Hematopoietic multipotent progenitor cell treated with erythropoietin and hydrocortisone succinate and interleukin-3 and kit ligand, for 6 days (in vitro differentiated cells): ENCODE data around the gene APOO.

Experiments
- DNase-seq: peaks from one replicate; pipeline ENCODE4 v3.0.0-alpha.2; 2015

APOO gene

GRCh38 chrX:23907498-23908218, at the start of gene APOO, which contains the start of gene CXorf58:
TSS of gene APOO (minus strand) at chrX:23907938. CDS start at chrX:23907702, 236 bp downstream.
TSS of gene CXorf58 (plus strand) at chrX:23908006. CDS start at chrX:23910303, 2,297 bp downstream.
- DNase-seq = peak; percentile 93

DNA sequence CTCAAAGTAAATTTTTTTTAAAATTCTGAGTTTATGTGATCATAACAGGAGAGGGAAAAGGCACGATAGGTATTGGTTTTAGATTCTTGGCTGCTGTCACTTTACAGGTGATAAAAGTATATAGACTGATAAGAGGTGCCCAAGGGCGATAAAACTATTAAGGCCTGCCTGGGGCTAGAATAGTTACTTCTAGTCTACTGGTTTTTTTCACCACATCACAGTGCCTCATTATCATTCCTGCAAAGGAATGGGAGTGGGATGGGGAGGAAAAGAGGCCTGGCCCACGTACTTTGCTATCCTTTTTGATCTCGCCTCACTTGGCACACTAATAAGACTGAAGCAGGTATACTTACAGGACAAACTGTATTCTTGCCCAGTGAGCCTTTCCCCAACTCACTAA, 46.7 kb upstream of the APOO start:
- no peak for DNase-seq

DNA sequence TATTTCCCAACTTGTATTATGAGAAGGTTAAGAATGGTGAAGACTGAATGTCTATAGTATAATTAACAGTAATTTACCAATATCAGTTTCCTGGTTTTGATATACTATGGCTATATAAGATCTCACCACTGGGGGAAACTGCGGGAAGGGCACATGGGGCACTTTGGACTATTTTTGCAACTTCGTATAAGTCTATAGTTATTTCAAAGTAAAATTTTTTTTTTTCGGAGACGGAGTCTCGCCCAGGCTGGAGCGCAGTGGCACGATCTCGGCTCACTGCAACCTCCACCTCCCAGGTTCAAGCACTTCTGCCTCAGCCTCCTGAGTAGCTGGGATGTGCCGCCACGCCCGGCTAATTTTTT, 46.2 kb upstream of the APOO start:
- peak; percentile 44 for DNase-seq

- DNase-seq = peak; percentile 64
These were observed 45.5 kb upstream of the APOO start for GRCh38 chrX:23952984-23953907.

DNA sequence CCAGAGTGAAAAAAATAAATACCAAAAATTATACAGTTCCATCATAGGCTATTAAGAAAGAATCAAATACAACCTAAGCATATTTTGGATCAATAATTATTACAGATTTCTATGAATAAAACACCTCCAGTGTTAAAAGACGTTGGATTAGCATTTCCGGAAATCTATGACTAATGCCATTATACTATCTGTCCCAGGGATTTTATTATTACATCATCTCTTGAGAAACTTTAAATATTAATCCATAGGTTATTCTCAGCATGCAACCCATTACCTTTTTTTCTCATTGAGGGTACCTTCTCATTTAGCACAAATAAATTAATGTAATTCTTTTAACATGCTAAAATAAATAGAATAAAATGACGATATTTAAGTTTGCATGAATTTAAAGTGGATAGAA, 44.7 kb upstream of the APOO start:
- DNase-seq = no peak

GRCh38 chrX:23945206-23945605, 37.5 kb upstream of the APOO start:
- no peak for DNase-seq

GRCh38 chrX:23944234-23944633, 36.5 kb upstream of the APOO start:
- DNase-seq = no peak

GRCh38 chrX:23939203-23939602, 31.5 kb upstream of the APOO start:
- peak; percentile 11 for DNase-seq

DNA sequence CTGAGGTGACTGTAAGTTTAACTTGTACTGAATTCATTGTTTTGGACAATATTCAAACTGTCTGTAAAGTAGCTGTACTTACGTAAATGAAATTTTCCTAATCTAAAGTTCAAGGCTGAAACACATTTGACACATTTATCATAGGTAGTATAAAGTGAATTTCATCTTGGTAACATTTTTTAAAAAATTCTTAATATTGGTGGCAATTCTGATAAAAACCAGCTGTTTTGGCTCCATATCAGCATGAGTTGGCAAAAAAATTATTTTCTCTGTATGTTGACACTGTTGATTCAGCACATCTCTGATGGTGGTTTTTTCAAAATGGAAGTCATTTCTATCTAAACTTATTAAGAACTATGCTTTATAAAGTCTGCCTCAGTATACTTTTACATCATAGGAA, 31.0 kb upstream of the APOO start:
- DNase-seq = peak; percentile 57

DNA sequence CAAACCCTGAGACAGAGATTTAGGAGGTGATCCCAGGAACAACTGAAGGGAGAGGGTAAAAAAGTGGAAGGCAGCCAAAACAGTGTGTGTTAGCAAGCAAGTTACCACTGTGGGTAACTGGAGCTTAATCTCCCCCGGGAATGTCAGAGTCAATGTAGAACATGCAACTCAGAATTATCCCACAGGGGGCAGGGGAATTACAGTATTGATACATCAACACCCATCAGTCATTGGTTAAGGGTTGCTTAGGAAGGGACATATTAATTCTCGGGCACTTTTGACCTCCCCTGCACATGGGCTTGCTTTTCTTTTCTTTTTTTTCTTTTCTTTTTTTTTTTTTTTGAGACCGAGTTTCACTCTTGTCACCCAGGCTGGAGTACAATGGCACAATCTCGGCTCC, 29.4 kb upstream of the APOO start:
- no peak for DNase-seq

DNA sequence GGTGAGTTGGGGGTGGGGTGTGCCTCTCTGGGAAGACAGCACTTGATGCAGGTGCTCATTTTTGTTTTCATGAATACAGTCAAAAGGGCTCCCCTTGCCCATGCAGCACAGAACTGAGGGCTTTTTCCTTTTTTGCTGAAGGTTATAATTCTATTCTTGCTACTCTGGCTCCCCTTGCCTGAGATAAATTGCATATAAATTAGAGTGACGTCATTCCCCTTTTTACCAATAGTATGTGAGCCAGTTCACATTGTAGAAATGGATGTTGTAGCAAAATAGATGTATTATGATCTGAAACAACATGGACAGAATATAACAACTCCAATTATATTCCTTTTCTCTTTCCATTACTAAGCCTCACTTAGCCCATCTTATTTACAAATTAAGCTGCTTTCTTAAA, 28.4 kb upstream of the APOO start:
- DNase-seq = no peak

DNA sequence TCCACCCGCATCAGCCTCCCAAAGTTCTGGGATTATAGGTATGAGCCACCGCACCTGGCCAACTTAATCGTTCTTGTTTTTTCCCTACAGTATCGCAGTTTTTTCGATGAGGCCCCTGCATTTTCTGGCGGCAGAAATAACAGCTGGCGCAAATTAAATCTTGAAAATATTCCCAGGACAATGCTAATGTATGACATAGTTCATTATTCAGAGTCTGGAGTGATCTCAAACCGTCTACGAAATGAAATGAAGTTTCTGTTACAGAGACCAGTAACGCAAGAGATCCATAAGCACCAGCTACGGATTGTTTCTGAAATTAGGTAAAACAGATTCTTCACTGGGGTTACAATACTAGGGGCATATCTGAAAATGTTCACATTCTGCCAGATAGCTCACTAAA, 27.4 kb upstream of the APOO start:
- no peak for DNase-seq

DNA sequence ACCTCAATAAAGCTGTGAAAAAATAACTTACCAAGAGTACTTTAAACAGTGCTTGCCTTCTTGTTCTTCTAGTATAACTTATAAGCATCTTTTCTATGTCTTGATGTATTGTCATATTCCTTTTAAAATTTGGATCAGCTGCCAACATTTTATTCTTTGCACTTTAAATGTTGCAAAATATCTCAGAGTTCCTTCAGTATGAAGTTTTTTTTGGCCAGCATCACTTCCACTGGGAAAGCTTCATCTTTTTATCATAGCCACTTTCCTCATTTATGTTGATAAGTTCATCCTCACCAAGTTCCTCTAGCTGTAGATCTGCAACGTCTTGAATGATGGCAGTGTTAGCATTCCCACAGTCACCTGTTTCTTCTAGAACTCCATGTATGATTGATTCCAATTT, 24.3 kb upstream of the APOO start:
- no peak for DNase-seq

- DNase-seq = peak; percentile 41
These were observed 23.3 kb upstream of the APOO start for GRCh38 chrX:23930894-23931604.

- DNase-seq = no peak
These were observed 18.3 kb upstream of the APOO start for GRCh38 chrX:23926015-23926414.

GRCh38 chrX:23919706-23920320, 12.1 kb upstream of the APOO start:
- no peak for DNase-seq

DNA sequence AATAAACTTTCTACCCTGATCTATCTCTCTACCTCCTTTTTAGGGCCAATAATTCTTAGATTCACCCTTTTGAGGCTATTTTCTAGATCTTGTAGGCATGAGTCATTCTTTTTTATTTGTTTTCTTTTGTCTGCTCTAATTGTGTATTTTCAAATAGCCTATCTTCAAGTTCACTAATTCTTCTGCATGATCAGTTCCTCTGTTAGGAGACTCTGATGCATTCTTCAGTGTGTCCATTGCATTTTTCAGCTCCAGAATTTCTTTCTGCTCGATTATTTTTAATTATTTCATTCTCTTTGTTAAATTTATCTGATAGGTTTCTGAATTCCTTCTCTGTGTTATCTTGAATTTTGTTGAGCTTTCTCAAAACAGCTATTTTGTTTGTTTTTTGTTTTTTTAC, 11.4 kb upstream of the APOO start:
- DNase-seq = no peak

DNA sequence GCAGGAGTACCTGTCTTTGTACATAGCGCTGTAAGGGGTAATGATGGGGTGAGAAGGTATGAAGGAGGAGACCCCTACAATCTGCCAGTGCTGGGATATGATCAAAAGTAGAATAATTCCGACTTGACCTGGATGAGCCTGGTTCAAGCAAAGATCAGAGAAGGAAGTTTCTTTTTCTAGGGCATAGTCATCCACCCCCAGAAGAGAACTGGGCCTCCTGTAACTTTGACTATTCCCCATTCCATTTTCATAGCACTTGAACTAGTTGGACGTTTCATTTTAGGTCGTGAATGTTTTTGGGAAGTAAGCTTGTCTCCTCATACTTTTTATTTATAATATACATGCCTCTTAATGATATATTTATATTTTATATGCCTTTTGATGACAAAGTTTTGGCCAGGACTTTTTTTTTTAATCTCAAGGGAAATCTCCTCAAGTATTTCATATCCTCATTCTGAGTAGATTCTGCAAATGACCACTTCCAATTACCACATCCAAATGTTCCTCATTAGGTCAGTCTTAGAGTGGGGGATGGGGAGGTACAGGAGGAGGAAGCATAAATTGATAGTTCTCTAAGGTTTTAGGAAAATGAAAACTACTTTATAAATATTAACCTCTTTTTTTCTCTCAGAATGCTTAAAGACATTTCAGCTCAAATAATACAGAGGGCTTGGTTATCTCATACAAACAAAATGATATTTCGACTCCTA, 3.5 kb upstream of the APOO start:
- no peak for DNase-seq

DNA sequence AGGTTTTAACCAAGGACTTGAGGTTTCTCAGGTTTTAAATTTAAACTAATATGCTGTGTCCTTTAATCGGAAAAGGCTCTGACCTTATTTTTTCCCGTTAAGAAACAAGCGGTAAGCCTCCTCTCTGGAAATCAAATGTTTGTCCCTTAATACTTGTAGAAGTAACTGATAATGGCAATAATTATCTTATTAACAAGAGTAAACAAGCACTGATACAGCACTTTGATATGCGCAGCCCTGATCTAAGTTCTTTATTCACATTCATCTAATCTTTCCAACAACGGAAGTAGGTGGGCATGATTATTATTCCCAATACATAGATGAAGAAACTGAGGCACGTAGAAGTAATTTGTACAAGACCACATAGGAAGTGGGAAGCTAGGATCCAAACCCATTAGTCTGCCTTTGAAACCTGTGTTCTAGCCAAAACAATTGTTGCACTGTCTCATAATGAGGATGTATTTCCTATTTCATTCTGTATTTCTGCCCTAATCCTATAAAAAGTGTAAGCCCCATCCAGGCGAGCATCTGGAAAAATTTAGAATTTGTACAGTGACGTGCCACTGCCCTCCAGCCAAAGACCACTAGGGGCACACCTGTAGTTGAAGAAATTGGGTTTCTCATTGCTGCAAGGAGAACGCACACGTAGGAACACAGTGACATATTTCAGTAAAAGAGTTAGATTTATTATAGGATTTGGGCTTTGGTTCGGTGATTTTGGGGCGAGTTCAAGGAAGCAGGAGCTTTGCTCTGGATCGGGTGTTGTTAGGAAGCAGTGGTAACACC, 674 bp upstream of the APOO start:
- peak; percentile 47 for DNase-seq

DNA sequence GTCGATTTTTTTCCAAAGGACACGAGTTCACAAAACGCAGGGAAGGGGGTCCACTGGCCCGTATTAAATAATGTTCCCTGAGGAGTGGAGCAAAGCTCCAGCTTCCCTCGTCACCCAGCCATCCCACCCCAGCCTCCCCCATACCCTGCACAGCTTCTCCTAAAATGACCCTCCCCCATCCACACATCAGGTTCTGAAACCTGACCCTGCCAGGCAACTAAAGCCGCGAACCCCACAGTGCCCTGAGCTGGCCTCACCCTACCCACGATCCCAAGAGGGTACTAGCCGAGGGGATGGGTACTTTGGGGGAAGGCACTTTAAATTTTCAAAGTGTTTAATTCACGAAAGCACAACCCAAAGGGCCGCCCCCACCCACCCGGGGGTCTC, 634 bp downstream of the APOO start:
- peak; percentile 23 for DNase-seq

GRCh38 chrX:23904096-23904495, 3.6 kb downstream of the APOO start:
- DNase-seq = no peak

- DNase-seq = peak; percentile 63
These were observed 5.3 kb downstream of the APOO start for GRCh38 chrX:23902419-23902818.
